Naive thymus-derived CD8-positive, alpha-beta T cell (primary cell): ENCODE results near the gene ZNF43. TPM values are rescaled to one million over a fixed set of nuclear protein-coding genes. Genes with fewer than 3 reads are reported as not detected.
A peak's percentile ranks its signal among the peaks of the same experiment; 100 is the strongest.
"Not testable (repeated sequence)": the region's sequence is repeated elsewhere in the genome, so short reads cannot be mapped to it uniquely, and the experiment has no call there.

ENCODE experiments used
- ATAC-seq, 2 donors: fragments of 150-1000 bp; cut with Tn5 transposase in 1 of 2; sonication (Bioruptor Pico), chemical (Tn5 transposase) in 1 of 2; 1 replicate in 1 of 2; 2 replicates in 1 of 2; pipeline ENCODE4 v1.10.0; 2021; ENCODE audit warnings: mild to moderate bottlenecking in 2 of 2, moderate library complexity in 2 of 2
- POLR2A ChIA-PET: fragments of 350-600 bp; sonication (Branson Sonifier 250); formaldehyde crosslinking; loops from one replicate; lab custom pipeline; 2021; ENCODE audit warnings: antibody characterized with exemption; lab: Charles Lee
- DNase-seq, 10 donors: peaks; one replicate each; pipeline versions ENCODE4 v3.0.0 to v3.0.0-alpha.2; 2020 to 2022
- H3K27ac Mint-ChIP-seq, 10 donors: one replicate each; pipeline ENCODE4 v1.8.0; 2020 to 2022; ENCODE audit warnings: mild to moderate bottlenecking in 10 of 10, mixed read lengths in 10 of 10, moderate library complexity in 4 of 10, inconsistent platforms in 1 of 10
- H3K27me3 Mint-ChIP-seq, 5 donors: one replicate each; pipeline ENCODE4 v1.8.0; 2021 to 2022; ENCODE audit warnings: mixed read lengths in 5 of 5
- H3K36me3 Mint-ChIP-seq, 3 donors: one replicate each; pipeline ENCODE4 v1.8.0; 2020 to 2022; ENCODE audit warnings: mixed read lengths in 3 of 3, mild to moderate bottlenecking in 2 of 3, inconsistent platforms in 1 of 3
- H3K4me1 Mint-ChIP-seq, 4 donors: one replicate each; pipeline ENCODE4 v1.8.0; 2021 to 2022; ENCODE audit warnings: mixed read lengths in 4 of 4
- H3K4me3 Mint-ChIP-seq, 10 donors: one replicate each; pipeline ENCODE4 v1.8.0; 2020 to 2022; ENCODE audit warnings: mild to moderate bottlenecking in 10 of 10, mixed read lengths in 10 of 10, moderate library complexity in 6 of 10, inconsistent platforms in 1 of 10
- H3K9me3 Mint-ChIP-seq, 9 donors: one replicate each; pipeline ENCODE4 v1.8.0; 2020 to 2022; ENCODE audit warnings: mixed read lengths in 9 of 9, mild to moderate bottlenecking in 3 of 9, inconsistent platforms in 1 of 9, moderate library complexity in 1 of 9
- polyA plus RNA-seq, 3 donors: library from polyadenylated mRNA; unstranded; fragments of 300-500 nt; fragmentation: Illumina TruSeq; gene quantifications; one replicate each; pipeline ENCODE4 v1.2.3, GENCODE V29; 2021
- total RNA-seq, 8 experiments: library from RNA in 2 of 8; stranded (reverse) in 2 of 8; gene quantifications; one replicate each; pipeline ENCODE4 v1.2.3 and lab custom pipeline; 2021 to 2026

ZNF43 gene
- total and polyA plus RNA-seq, 5 experiments from 2014 or later = 14.8 to 41.0 (median 18.0) TPM

- DNase-seq (no peak), ATAC-seq (no peak)
- Mint-ChIP-seq H3K4me1 (peaks cover 9 to 44% (median 36%) of the 10 kb centered on the region in 4 donors), H3K27me3 (no peaks in the 10 kb centered on the region), H3K4me3 (no peak overlapping the region), H3K9me3 (no peaks in the 10 kb centered on the region), H3K27ac (no peak overlapping the region), H3K36me3 (peaks cover 0 to 35% (median 6%) of the 10 kb centered on the region in 3 donors)
- POLR2A ChIA-PET = interaction anchor here (4.3 kb wide), 1 partner anchor 13 kb away, joined by 88 read pairs; the partner anchor contains the start of gene ZNF43
Observed at GRCh38 chr19:21848706-21849105, 12.7 kb upstream of the ZNF43 start.

- DNase-seq = no peak
- no peaks in the 10 kb centered on the region for H3K27me3 Mint-ChIP-seq
Observed at GRCh38 chr19:21843081-21843480, 7.1 kb upstream of the ZNF43 start.

GRCh38 chr19:21841488-21842097 lies 5.6 kb upstream of the ZNF43 start:
- POLR2A ChIA-PET = no interaction called here
- Mint-ChIP-seq H3K27me3 (no peaks in the 10 kb centered on the region), H3K4me1 (peaks cover 2 to 13% (median 5%) of the 10 kb centered on the region in 4 donors), H3K9me3 (no peaks in the 10 kb centered on the region), H3K36me3 (peaks cover 6 to 52% (median 22%) of the 10 kb centered on the region in 3 donors), H3K27ac (no peak overlapping the region), H3K4me3 (no peak overlapping the region)
- DNase-seq = no peak
- no peak for ATAC-seq

More at GRCh38 chr19:21843081-21843480, 7.1 kb upstream of the ZNF43 start:
- peaks cover 6 to 60% (median 22%) of the 10 kb centered on the region in 3 donors for H3K36me3 Mint-ChIP-seq
- no peak for ATAC-seq
- H3K27ac Mint-ChIP-seq = no peak overlapping the region
- POLR2A ChIA-PET = no interaction called here
- no peak overlapping the region for H3K4me3 Mint-ChIP-seq
- H3K4me1 Mint-ChIP-seq = peaks cover 4 to 19% (median 9%) of the 10 kb centered on the region in 4 donors
- no peaks in the 10 kb centered on the region for H3K9me3 Mint-ChIP-seq

- no peaks in the 10 kb centered on the region for H3K9me3 Mint-ChIP-seq
- no peaks in the 10 kb centered on the region for H3K27me3 Mint-ChIP-seq
- H3K36me3 Mint-ChIP-seq = peaks cover 6 to 49% (median 22%) of the 10 kb centered on the region in 3 donors
- peaks cover 0 to 10% (median 5%) of the 10 kb centered on the region in 4 donors for H3K4me1 Mint-ChIP-seq
- DNase-seq = no peak
- POLR2A ChIA-PET = no interaction called here
- no peak overlapping the region for H3K4me3 Mint-ChIP-seq
- no peak overlapping the region for H3K27ac Mint-ChIP-seq
- ATAC-seq = no peak
Observed at GRCh38 chr19:21841081-21841480, 5.1 kb upstream of the ZNF43 start.

- peaks cover 0 to 14% (median 9%) of the 10 kb centered on the region in 4 donors for H3K4me1 Mint-ChIP-seq
Observed at GRCh38 chr19:21839976-21840375, 4.0 kb upstream of the ZNF43 start.

GRCh38 chr19:21838646-21839045 lies 2.7 kb upstream of the ZNF43 start:
- no peak overlapping the region for H3K27ac Mint-ChIP-seq
- POLR2A ChIA-PET = interaction anchor here (2.5 kb wide), 1 partner anchor 14 kb away, joined by 7 read pairs; no protein-coding TSS in a partner anchor
- peaks cover 0 to 37% (median 28%) of the 10 kb centered on the region in 3 donors for H3K36me3 Mint-ChIP-seq
- H3K27me3 Mint-ChIP-seq = no peaks in the 10 kb centered on the region
- peaks cover 0 to 6% (median 0%) of the 10 kb centered on the region in 9 donors for H3K9me3 Mint-ChIP-seq
- no peak for DNase-seq
- no peak for ATAC-seq
- H3K4me3 Mint-ChIP-seq = no peak overlapping the region
- peaks cover 1 to 21% (median 18%) of the 10 kb centered on the region in 4 donors for H3K4me1 Mint-ChIP-seq

More at GRCh38 chr19:21839976-21840375, 4.0 kb upstream of the ZNF43 start:
- Mint-ChIP-seq H3K36me3 (peaks cover 2 to 45% (median 23%) of the 10 kb centered on the region in 3 donors), H3K4me3 (no peak overlapping the region), H3K27ac (no peak overlapping the region), H3K9me3 (peaks cover 0 to 3% (median 0%) of the 10 kb centered on the region in 9 donors), H3K27me3 (no peaks in the 10 kb centered on the region)
- DNase-seq (no peak), ATAC-seq (no peak)
- POLR2A ChIA-PET = no interaction called here

GRCh38 chr19:21835429-21835809 lies 563 bp downstream of the ZNF43 start:
- POLR2A ChIA-PET = interaction anchor here (0.6 to 3.4 kb wide), 20 partner anchors 8 to 1969 kb away, joined by 3 to 88 read pairs (median 5); partner anchors contain the start of genes ZNF100, ZNF257, ZNF429 and ZNF430
- DNase-seq = no peak
- Mint-ChIP-seq H3K27ac (peak overlapping the region; percentile 97 to 99 (median 99)), H3K4me1 (peaks cover 6 to 45% (median 34%) of the 10 kb centered on the region in 4 donors), H3K27me3 (no peaks in the 10 kb centered on the region), H3K4me3 (peak overlapping the region; percentile 97 to 100 (median 99)), H3K9me3 (peaks cover 0 to 32% (median 6%) of the 10 kb centered on the region in 9 donors), H3K36me3 (peaks cover 13 to 30% (median 28%) of the 10 kb centered on the region in 3 donors)
- ATAC-seq = no peak

GRCh38 chr19:21833733-21834132 lies 2.2 kb downstream of the ZNF43 start:
- Mint-ChIP-seq H3K36me3 (peaks cover 22 to 40% (median 33%) of the 10 kb centered on the region in 3 donors), H3K4me1 (peaks cover 10 to 50% (median 44%) of the 10 kb centered on the region in 4 donors)

GRCh38 chr19:21824679-21825078 lies 11.3 kb downstream of the ZNF43 start:
- POLR2A ChIA-PET = interaction anchor here (0.5 to 1.1 kb wide), 2 partner anchors 10 to 11 kb away, joined by 3 to 5 read pairs; partner anchors contain the start of gene ZNF43
- DNase-seq = no peak
- peaks cover 23 to 61% (median 46%) of the 10 kb centered on the region in 3 donors for H3K36me3 Mint-ChIP-seq
- H3K4me1 Mint-ChIP-seq = peaks cover 3 to 10% (median 5%) of the 10 kb centered on the region in 4 donors
- H3K27ac Mint-ChIP-seq = peak overlapping the region in 1 of 10 donors; percentile 25
- no peak for ATAC-seq
- H3K9me3 Mint-ChIP-seq = peaks cover 0 to 62% (median 22%) of the 10 kb centered on the region in 9 donors
- H3K4me3 Mint-ChIP-seq = no peak overlapping the region
- no peaks in the 10 kb centered on the region for H3K27me3 Mint-ChIP-seq

More at GRCh38 chr19:21833733-21834132, 2.2 kb downstream of the ZNF43 start:
- peak overlapping the region in 6 of 10 donors; percentile 25 to 82 (median 62) for H3K27ac Mint-ChIP-seq
- peaks cover 0 to 43% (median 18%) of the 10 kb centered on the region in 9 donors for H3K9me3 Mint-ChIP-seq
- no peak for DNase-seq
- no peak for ATAC-seq
- peak overlapping the region in 8 of 10 donors; percentile 28 to 99 (median 69) for H3K4me3 Mint-ChIP-seq
- H3K27me3 Mint-ChIP-seq = no peaks in the 10 kb centered on the region
- POLR2A ChIA-PET = interaction anchor here (2.6 to 3.4 kb wide), 2 partner anchors 17 to 67 kb away, joined by 23 to 88 read pairs; partner anchors contain the start of gene ZNF100

- Mint-ChIP-seq H3K27ac (no peak overlapping the region), H3K36me3 (peaks cover 31 to 72% (median 57%) of the 10 kb centered on the region in 3 donors), H3K9me3 (peaks cover 0 to 70% (median 30%) of the 10 kb centered on the region in 9 donors), H3K4me1 (peaks cover 0 to 11% (median 4%) of the 10 kb centered on the region in 4 donors), H3K4me3 (no peak overlapping the region), H3K27me3 (no peaks in the 10 kb centered on the region)
- POLR2A ChIA-PET = interaction anchor here (1.0 to 1.1 kb wide), 2 partner anchors 12 to 13 kb away, joined by 3 to 5 read pairs; partner anchors contain the start of gene ZNF43
- ATAC-seq (no peak), DNase-seq (no peak)
Observed at GRCh38 chr19:21823224-21823623, 12.8 kb downstream of the ZNF43 start.

GRCh38 chr19:21812448-21812847 lies 23.5 kb downstream of the ZNF43 start:
- DNase-seq = no peak
- peak overlapping the region in 1 of 10 donors; percentile 1 for H3K4me3 Mint-ChIP-seq
- peaks cover 49 to 92% (median 84%) of the 10 kb centered on the region in 3 donors for H3K36me3 Mint-ChIP-seq
- no peaks in the 10 kb centered on the region for H3K27me3 Mint-ChIP-seq
- POLR2A ChIA-PET = no interaction called here
- no peak for ATAC-seq
- H3K9me3 Mint-ChIP-seq = peaks cover 0 to 95% (median 38%) of the 10 kb centered on the region in 9 donors
- peaks cover 0 to 3% (median 0%) of the 10 kb centered on the region in 4 donors for H3K4me1 Mint-ChIP-seq
- no peak overlapping the region for H3K27ac Mint-ChIP-seq

- ATAC-seq, H3K4me1 Mint-ChIP-seq, H3K27ac Mint-ChIP-seq, POLR2A ChIA-PET, H3K27me3 Mint-ChIP-seq, H3K4me3 Mint-ChIP-seq, DNase-seq: not testable (repeated sequence)
- Mint-ChIP-seq H3K9me3 (peaks cover 0 to 97% (median 40%) of the 10 kb centered on the region in 9 donors), H3K36me3 (peaks cover 47 to 67% (median 49%) of the 10 kb centered on the region in 3 donors)
Observed at GRCh38 chr19:21808400-21809000, 27.5 kb downstream of the ZNF43 start.
